Ectodermal cell (in vitro differentiated cells): ENCODE measurements around the gene TMEM178B.

Source experiments
- H3K27ac ChIP-seq: 2 replicates; pipeline ENCODE4 v1.7.0; 2013; ENCODE audit warnings: mild to moderate bottlenecking, low read depth, low read length; ENCODE audit not compliant: insufficient read depth, poor library complexity, severe bottlenecking
- H3K27me3 ChIP-seq: 2 replicates; pipeline ENCODE4 v1.7.0; 2013; ENCODE audit warnings: mild to moderate bottlenecking, low read length; ENCODE audit not compliant: insufficient read depth, control insufficient read depth, poor library complexity, severe bottlenecking
- H3K36me3 ChIP-seq: one replicate; pipeline ENCODE4 v1.7.0; 2013; ENCODE audit warnings: low read length; ENCODE audit not compliant: control insufficient read depth, insufficient read depth
- H3K4me1 ChIP-seq: one replicate; pipeline ENCODE4 v1.7.0; 2013; ENCODE audit warnings: low read length; ENCODE audit not compliant: control insufficient read depth, insufficient read depth
- H3K4me3 ChIP-seq: 2 replicates; pipeline ENCODE4 v1.7.0; 2013; ENCODE audit warnings: low read depth, low read length, control low read depth; ENCODE audit not compliant: insufficient read depth
- H3K9me3 ChIP-seq: 2 replicates; pipeline ENCODE4 v1.7.0; 2013; ENCODE audit warnings: mild to moderate bottlenecking, low read length, moderate library complexity; ENCODE audit not compliant: control insufficient read depth
- WGBS, 2 experiments: methylation state at CpG; one replicate each; pipeline ENCODE4 v1.1.7; 2013; ENCODE audit warnings: missing lambda C conversion rate in 2 of 2; 5-methylcytosine and 5-hydroxymethylcytosine counted together

Gene TMEM178B

DNA sequence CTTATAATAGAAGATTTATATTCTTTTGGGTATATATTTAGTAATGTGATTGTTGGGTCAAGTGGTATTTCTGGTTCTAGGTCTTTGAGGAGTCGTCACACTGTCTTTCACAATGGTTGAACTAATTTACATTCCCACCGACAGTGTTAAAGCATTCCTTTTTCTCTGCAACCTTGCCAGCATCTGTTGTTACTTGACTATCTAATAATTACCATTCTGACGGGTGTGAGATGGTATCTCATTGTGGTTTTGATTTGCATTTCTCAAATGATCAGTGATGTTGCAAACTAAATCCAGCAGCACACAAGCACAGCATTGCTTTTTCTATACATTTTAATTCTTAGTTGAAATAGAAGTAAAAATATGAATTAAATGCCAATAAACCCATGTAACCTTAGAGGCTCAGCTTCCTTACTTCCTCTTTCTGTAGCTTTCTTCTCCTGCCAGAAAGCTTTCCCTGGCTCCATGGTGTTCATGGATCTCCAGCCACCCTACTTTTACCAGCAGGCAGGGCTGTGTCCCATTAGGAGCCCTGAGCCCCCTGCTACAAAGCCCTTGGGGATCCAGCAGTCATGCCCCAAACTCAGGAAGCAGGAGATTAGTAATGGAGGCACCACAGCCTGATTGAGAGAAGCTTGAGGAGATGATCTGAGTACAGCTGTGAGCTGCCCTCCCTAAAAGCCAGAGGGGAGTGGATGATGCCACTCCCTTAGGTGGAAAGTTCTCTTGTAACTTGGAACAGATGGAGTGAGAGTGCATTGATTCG is 158.6 kb downstream of the TMEM178B start:
- no peaks in the 10 kb centered on the region for H3K9me3 ChIP-seq
- 88 to 91% methylated on average over 3 to 4 of the region's 4 CpGs for WGBS, 2 experiments
- no peaks in the 10 kb centered on the region for H3K36me3 ChIP-seq
- H3K27ac ChIP-seq, result no peak overlapping the region
- no peak overlapping the region for H3K4me3 ChIP-seq
- no peaks in the 10 kb centered on the region for H3K4me1 ChIP-seq
- no peaks in the 10 kb centered on the region for H3K27me3 ChIP-seq

DNA sequence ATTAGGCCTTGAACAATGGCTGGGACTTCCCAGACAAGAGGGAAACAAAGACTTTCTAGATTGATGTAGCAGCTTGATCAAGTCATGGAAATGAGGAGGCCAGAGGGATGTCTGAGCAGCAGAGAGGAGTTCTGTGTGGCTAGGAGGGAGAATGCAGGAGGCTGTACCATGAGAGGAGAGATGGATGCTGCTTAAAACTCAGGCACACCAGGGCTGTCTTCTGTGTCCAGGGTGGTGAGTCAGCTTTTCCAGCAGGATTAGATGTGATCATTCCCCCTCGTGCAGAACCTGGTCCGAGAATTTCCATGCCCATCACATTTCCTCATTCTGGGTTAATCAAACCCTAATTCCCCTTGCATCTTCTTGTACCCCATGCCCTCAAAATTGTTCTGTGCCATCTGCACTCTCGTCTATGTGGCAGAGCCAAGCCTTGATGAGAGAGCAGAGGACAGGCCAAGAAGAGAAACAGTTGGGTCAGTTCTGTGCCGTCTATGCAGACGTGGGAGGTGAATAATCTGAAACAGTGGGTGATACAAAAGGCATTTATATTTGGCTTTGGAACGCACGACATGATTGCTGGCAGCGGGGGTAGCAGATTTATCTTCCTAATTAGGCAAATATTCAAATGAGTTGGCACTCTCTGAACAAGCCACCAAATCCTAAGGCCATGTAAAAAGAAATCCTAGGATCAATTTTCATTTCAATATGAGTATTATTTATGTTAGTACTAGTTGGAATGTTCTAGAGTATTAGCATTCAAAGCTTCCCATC is 160.7 kb downstream of the TMEM178B start:
- Histone ChIP-seq H3K4me3 (no peak overlapping the region), H3K27ac (no peak overlapping the region), H3K27me3 (no peaks in the 10 kb centered on the region), H3K36me3 (no peaks in the 10 kb centered on the region), H3K9me3 (no peaks in the 10 kb centered on the region), H3K4me1 (no peaks in the 10 kb centered on the region)
- WGBS, 2 experiments, result 94 to 95% methylated on average over 8 of the region's 8 CpGs

- Histone ChIP-seq H3K9me3 (no peaks in the 10 kb centered on the region), H3K36me3 (no peaks in the 10 kb centered on the region), H3K27ac (no peak overlapping the region), H3K27me3 (no peaks in the 10 kb centered on the region), H3K4me1 (no peaks in the 10 kb centered on the region), H3K4me3 (no peak overlapping the region)
- WGBS, 2 experiments, result 87 to 89% methylated on average over 4 of the region's 4 CpGs
Measured at GRCh38 chr7:141235656-141236055, 161.8 kb downstream of the TMEM178B start.

DNA sequence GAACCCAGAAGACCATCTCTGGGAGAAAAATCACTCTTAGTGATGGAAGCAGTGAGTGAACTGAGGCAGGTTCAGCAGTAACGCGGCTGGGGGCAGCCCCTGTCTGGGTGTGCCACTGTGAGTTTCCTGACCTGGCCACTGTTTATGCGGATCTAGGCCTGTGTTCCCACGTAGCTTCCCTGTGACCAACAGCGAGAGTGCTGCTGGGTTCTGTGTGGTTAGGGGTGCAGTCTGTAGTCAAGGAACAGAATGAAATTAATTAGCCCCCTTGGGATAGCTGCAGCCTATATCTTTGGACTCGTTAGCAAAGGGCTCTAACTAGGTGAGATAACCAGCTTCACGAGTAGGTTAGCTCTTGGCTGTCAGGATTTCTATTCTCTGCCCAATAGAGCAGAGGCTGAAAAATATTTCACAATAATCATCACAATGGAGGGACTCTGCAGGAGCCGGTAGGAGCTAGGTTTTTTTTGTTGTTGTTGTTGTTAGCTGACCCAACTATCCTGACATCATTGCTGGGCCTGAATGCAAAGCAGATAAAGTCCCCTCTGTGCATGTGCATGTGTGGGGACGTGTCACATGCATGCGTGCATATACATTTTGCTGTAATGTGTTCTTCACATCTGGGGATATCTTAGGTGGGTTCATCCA is 164.9 kb downstream of the TMEM178B start:
- H3K36me3 ChIP-seq, result no peaks in the 10 kb centered on the region

GRCh38 chr7:141239661-141240060 is 165.8 kb downstream of the TMEM178B start:
- Histone ChIP-seq H3K9me3 (no peaks in the 10 kb centered on the region), H3K4me3 (no peak overlapping the region), H3K27ac (no peak overlapping the region), H3K36me3 (no peaks in the 10 kb centered on the region), H3K27me3 (no peaks in the 10 kb centered on the region), H3K4me1 (no peaks in the 10 kb centered on the region)
- WGBS, 2 experiments, result 100% methylated on average over 1 of the region's 2 CpGs; no CpG with 5 or more reads in 1 of the 2 experiments

More for the DNA sequence above, 164.9 kb downstream of the TMEM178B start:
- H3K4me3 ChIP-seq, result no peak overlapping the region
- H3K9me3 ChIP-seq, result no peaks in the 10 kb centered on the region
- H3K4me1 ChIP-seq, result no peaks in the 10 kb centered on the region
- 53 to 57% methylated on average over 10 of the region's 10 CpGs for WGBS, 2 experiments
- no peak overlapping the region for H3K27ac ChIP-seq
- H3K27me3 ChIP-seq, result no peaks in the 10 kb centered on the region

- H3K4me1 ChIP-seq, result no peaks in the 10 kb centered on the region
- no peaks in the 10 kb centered on the region for H3K36me3 ChIP-seq
- 81 to 87% methylated on average over 5 of the region's 5 CpGs for WGBS, 2 experiments
- no peak overlapping the region for H3K4me3 ChIP-seq
- H3K27ac ChIP-seq, result no peak overlapping the region
- no peaks in the 10 kb centered on the region for H3K9me3 ChIP-seq
- H3K27me3 ChIP-seq, result no peaks in the 10 kb centered on the region
Measured at GRCh38 chr7:141242568-141242967, 168.7 kb downstream of the TMEM178B start.

- Histone ChIP-seq H3K9me3 (no peaks in the 10 kb centered on the region), H3K27me3 (no peaks in the 10 kb centered on the region), H3K27ac (no peak overlapping the region), H3K36me3 (no peaks in the 10 kb centered on the region), H3K4me1 (no peaks in the 10 kb centered on the region), H3K4me3 (no peak overlapping the region)
- 75% methylated on average over 8 of the region's 8 CpGs for WGBS, 2 experiments
Measured at GRCh38 chr7:141243368-141243767, 169.5 kb downstream of the TMEM178B start.

DNA sequence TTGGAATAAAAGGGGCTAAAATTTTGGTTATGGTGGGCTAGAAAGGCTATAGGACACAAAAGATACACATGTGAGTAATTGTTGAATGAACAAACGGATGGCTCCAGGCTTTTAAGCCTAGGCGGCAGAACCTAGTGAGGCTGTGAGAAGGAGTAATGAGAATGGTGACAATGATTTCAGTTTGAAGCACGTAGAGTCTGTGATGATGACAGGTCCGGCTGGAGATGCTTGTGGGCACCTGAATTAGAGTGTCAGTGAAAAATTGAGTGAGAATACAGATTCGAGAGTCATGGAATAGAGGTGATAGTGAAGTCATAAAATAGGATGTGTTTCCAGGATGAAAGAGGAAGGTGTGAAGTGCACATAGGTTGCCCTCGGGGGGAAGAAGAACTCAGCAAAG is 170.6 kb downstream of the TMEM178B start:
- Histone ChIP-seq H3K27ac (no peak overlapping the region), H3K27me3 (no peaks in the 10 kb centered on the region), H3K36me3 (no peaks in the 10 kb centered on the region), H3K4me3 (no peak overlapping the region), H3K9me3 (no peaks in the 10 kb centered on the region), H3K4me1 (no peaks in the 10 kb centered on the region)
- WGBS, 2 experiments, result 94% methylated on average over 6 of the region's 6 CpGs

- no peak overlapping the region for H3K27ac ChIP-seq
- WGBS, 2 experiments, result 91 to 95% methylated on average over 6 of the region's 6 CpGs
Measured at GRCh38 chr7:141246426-141246825, 172.6 kb downstream of the TMEM178B start.

GRCh38 chr7:141251180-141251579 is 177.3 kb downstream of the TMEM178B start:
- Histone ChIP-seq H3K4me3 (no peak overlapping the region), H3K9me3 (no peaks in the 10 kb centered on the region), H3K4me1 (no peaks in the 10 kb centered on the region), H3K27me3 (no peaks in the 10 kb centered on the region), H3K36me3 (no peaks in the 10 kb centered on the region), H3K27ac (no peak overlapping the region)
- WGBS, 2 experiments, result 88 to 91% methylated on average over 1 of the region's 1 CpG

More at GRCh38 chr7:141246426-141246825, 172.6 kb downstream of the TMEM178B start:
- Histone ChIP-seq H3K27me3 (no peaks in the 10 kb centered on the region), H3K36me3 (no peaks in the 10 kb centered on the region), H3K4me1 (no peaks in the 10 kb centered on the region), H3K4me3 (no peak overlapping the region), H3K9me3 (no peaks in the 10 kb centered on the region)
